ENCODE measurements around the gene ZCCHC4. TPM values are rescaled to one million over a fixed set of nuclear protein-coding genes. Genes with fewer than 3 reads are reported as not detected.

Gene ZCCHC4
- total and polyA plus RNA-seq, 2 of the 4 experiments (the other 2 are of a cell fraction), result 7.9 to 8.1 TPM

DNA sequence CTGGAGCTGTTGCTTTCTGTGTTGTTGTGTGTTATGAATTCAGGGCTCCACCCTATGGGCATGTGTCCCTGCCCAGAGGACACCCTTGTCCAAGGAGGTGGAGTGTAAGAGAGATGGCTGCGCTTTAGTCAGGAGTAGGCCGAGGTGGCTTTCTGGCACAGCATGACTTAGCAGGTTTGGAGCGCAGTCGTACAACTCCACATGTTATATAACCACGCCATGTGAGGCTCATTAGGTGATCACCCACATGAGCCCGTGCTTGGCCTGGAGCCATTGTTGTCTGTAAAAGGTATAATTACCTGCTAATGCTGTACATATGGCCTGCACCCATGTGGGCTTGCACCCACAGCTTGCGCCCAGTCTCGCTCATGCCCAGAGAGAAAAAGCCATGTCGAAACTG, 48.7 kb downstream of the ZCCHC4 start:
- Histone ChIP-seq H3K4ac (ENCODE audit: low read depth, low read length) (no peak overlapping the region), H3K27me3 (ENCODE audit: control insufficient read depth, insufficient read depth, low read length) (no peaks in the 10 kb centered on the region), H2AFZ (replicated peaks; ENCODE audit: low read length, poor library complexity) (no peak overlapping the region), H3K79me1 (ENCODE audit: low read depth in 1 of 2, low read length in 2 of 2) (no peaks in the 10 kb centered on the region), H3K14ac (replicated peaks; ENCODE audit: low read depth, low read length) (no peak overlapping the region), H3K18ac (ENCODE audit: low read depth, low read length) (no peak overlapping the region), H3K27ac (ENCODE audit: insufficient read depth, low read length) (no peak overlapping the region), H3K56ac (ENCODE audit: extremely low read depth, insufficient read depth, low read length) (no peak overlapping the region), H4K91ac (ENCODE audit: insufficient read depth, low read depth, low read length) (no peak overlapping the region), H4K5ac (ENCODE audit: low read depth, low read length) (no peak overlapping the region), H3K9me3 (ENCODE audit: control insufficient read depth, insufficient read depth, low read length) (no peaks in the 10 kb centered on the region), H3K9ac (ENCODE audit: low read depth, low read length) (no peak overlapping the region), H2BK5ac (ENCODE audit: low read depth, low read length, poor library complexity, severe bottlenecking) (no peak overlapping the region), H2BK15ac (ENCODE audit: low read depth, low read length) (no peak overlapping the region), H2AK9ac (replicated peaks; ENCODE audit: low read depth, low read length, poor library complexity) (no peak overlapping the region), H3K4me3 (ENCODE audit: insufficient read depth, low read depth, low read length) (no peak overlapping the region), H4K20me1 (ENCODE audit: insufficient read depth, low read length) (no peaks in the 10 kb centered on the region), H2BK120ac (ENCODE audit: low read depth, low read length) (no peak overlapping the region), H3K36me3 (ENCODE audit: control insufficient read depth, insufficient read depth, low read length) (0 out of 2 replicates have a peak, but pooled peaks cover 2% of the 10 kb centered on the region), H4K8ac (ENCODE audit: low read depth in 2 of 2, low read length in 2 of 2) (no peak overlapping the region), H3K4me2 (ENCODE audit: low read depth, low read length) (no peak overlapping the region), H2BK20ac (ENCODE audit: low read depth, low read length) (no peak overlapping the region), H2AK5ac (ENCODE audit: low read depth, low read length) (no peak overlapping the region), H3K4me1 (ENCODE audit: control insufficient read depth, insufficient read depth, low read length) (no peaks in the 10 kb centered on the region), H3K9me1 (ENCODE audit: insufficient read depth, low read length) (peaks cover 5% of the 10 kb centered on the region; the same call in 1 of the 2 replicates), H3K23ac (ENCODE audit: low read depth, low read length) (no peak overlapping the region)
- BruUV-seq (replicated peaks), result no TSS peak
- TF ChIP-seq POLR2A (IDR thresholded peaks at IDR 0.05; ENCODE audit: low read depth, low read length), result no peak
- ChIA-PET CTCF (no interaction called here), POLR2A (ENCODE audit: unreplicated experiment) (no interaction called here)
- DNase-seq, result no peak
- in situ Hi-C loops (cut with MboI; ENCODE audit: low sequenced_read_pairs), result loop anchor here (10.0 to 25.0 kb wide), 2 partner anchors 176 to 374 kb away; no protein-coding TSS in a partner anchor
- no CpG with 5 or more reads among the region's 9 CpGs for WGBS, 2 experiments (ENCODE audit: extremely low coverage in 2 of 2, insufficient read length in 1 of 2)
- intact Hi-C loops (cut with micrococcal nuclease), result loop anchor here (10.0 kb wide), 1 partner anchor 126 kb away; the partner anchor contains the start of gene PI4K2B
- dilution Hi-C loops (cut with HindIII; ENCODE audit: low sequenced_read_pairs, unreplicated experiment), result no loop called here
- no peak for ATAC-seq (ENCODE audit: low read depth)

Measured in IMR-90 (cell line).